Loucy (cell line): ENCODE measurements around the gene TRMT11.
A peak's percentile ranks its signal among the peaks of the same experiment; 100 is the strongest.
"Not testable (repeated sequence)": the region's sequence is repeated elsewhere in the genome, so short reads cannot be mapped to it uniquely, and the experiment has no call there.

Source experiments
- H2AFZ ChIP-seq: fragments of 200-600 bp; sonication (generic); 2 replicates; pipeline ENCODE4 v1.6.0; 2016; ENCODE audit warnings: antibody characterized with exemption, mild to moderate bottlenecking, low read length, moderate library complexity
- H3F3A ChIP-seq: fragments of 200-600 bp; 2 replicates; pipeline ENCODE4 v1.6.0; 2016; ENCODE audit warnings: antibody characterized with exemption, low read depth, mild to moderate bottlenecking
- H3K27me3 ChIP-seq: fragments of 200-600 bp; sonication (generic); 2 replicates; pipeline ENCODE4 v1.6.1; 2014; ENCODE audit warnings: low read length, mild to moderate bottlenecking; ENCODE audit not compliant: insufficient read depth, poor library complexity, severe bottlenecking
- H3K36me3 ChIP-seq: fragments of 200-600 bp; sonication (generic); 2 replicates; pipeline ENCODE4 v1.6.1; 2016; ENCODE audit warnings: low read length; ENCODE audit not compliant: insufficient read depth
- H3K4me1 ChIP-seq: fragments of 200-600 bp; sonication (generic); 2 replicates; pipeline ENCODE4 v1.5.1; 2014; ENCODE audit warnings: low read length, mild to moderate bottlenecking; ENCODE audit not compliant: insufficient read depth, poor library complexity, severe bottlenecking
- H3K4me2 ChIP-seq: fragments of 200-600 bp; sonication (generic); 2 replicates; pipeline ENCODE4 v1.6.0; 2014; ENCODE audit warnings: antibody characterized with exemption, low read length, low read depth, mild to moderate bottlenecking; ENCODE audit not compliant: poor library complexity, severe bottlenecking
- H3K4me3 ChIP-seq: fragments of 200-600 bp; sonication (generic); 2 replicates; pipeline ENCODE4 v1.5.1; 2014; ENCODE audit warnings: low read length, mild to moderate bottlenecking, mixed read lengths; ENCODE audit not compliant: poor library complexity, severe bottlenecking
- H3K79me2 ChIP-seq: fragments of 200-600 bp; sonication (generic); 2 replicates; pipeline ENCODE4 v1.6.1; 2014; ENCODE audit warnings: low read length; ENCODE audit not compliant: insufficient read depth
- H3K9ac ChIP-seq: fragments of 200-600 bp; sonication (generic); 2 replicates; pipeline ENCODE4 v1.6.0; 2014; ENCODE audit warnings: mild to moderate bottlenecking, low read depth, low read length, moderate library complexity; ENCODE audit not compliant: poor library complexity, severe bottlenecking
- H3K9me2 ChIP-seq: fragments of 200-600 bp; sonication (generic); replicated peaks from 2 replicates; pipeline ENCODE4 v1.6.1; 2016; ENCODE audit warnings: low read depth, low read length, mixed read lengths
- H3K9me3 ChIP-seq: fragments of 200-600 bp; sonication (generic); 2 replicates; pipeline ENCODE4 v1.6.1; 2014; ENCODE audit warnings: mild to moderate bottlenecking, antibody characterized with exemption, low read length, low read depth; ENCODE audit not compliant: insufficient read depth
- H4K20me1 ChIP-seq: fragments of 200-600 bp; sonication (generic); 2 replicates; pipeline ENCODE4 v1.6.0; 2014; ENCODE audit warnings: antibody characterized with exemption, low read length, mild to moderate bottlenecking; ENCODE audit not compliant: insufficient read depth, poor library complexity, severe bottlenecking
- CTCF ChIP-seq: fragments of 200-600 bp; sonication (generic); conservative IDR thresholded peaks from 2 replicates; pipeline ENCODE4 v1.5.1; 2014; ENCODE audit warnings: mild to moderate bottlenecking, antibody characterized with exemption, low read length
- EZH2phosphoT487 ChIP-seq: fragments of 200-600 bp; IDR thresholded peaks from 2 replicates; pipeline ENCODE4 v1.6.1; 2018; ENCODE audit warnings: antibody characterized with exemption, mild to moderate bottlenecking, moderate library complexity, borderline replicate concordance

The TRMT11 gene

GRCh38 chr6:126055449-126055848, 69.1 kb downstream of the TRMT11 start:
- Histone ChIP-seq H4K20me1 (no peaks in the 10 kb centered on the region), H3K9ac (peak overlapping the region; percentile 17), H3K4me3 (no peak overlapping the region), H3K79me2 (no peaks in the 10 kb centered on the region), H3F3A (0 out of 2 replicates have a peak, but pooled peaks cover 4% of the 10 kb centered on the region), H3K36me3 (no peaks in the 10 kb centered on the region), H3K4me1 (peaks cover 31% of the 10 kb centered on the region), H3K9me3 (no peaks in the 10 kb centered on the region), H3K9me2 (no peaks in the 10 kb centered on the region), H2AFZ (no peak overlapping the region), H3K4me2 (peak overlapping the region; percentile 61), H3K27me3 (no peaks in the 10 kb centered on the region)
- no peak for TF ChIP-seq EZH2phosphoT487
- no peak for TF ChIP-seq CTCF

- Histone ChIP-seq H2AFZ (no peak overlapping the region), H3F3A (0 out of 2 replicates have a peak, but pooled peaks cover 4% of the 10 kb centered on the region), H3K36me3 (no peaks in the 10 kb centered on the region), H3K4me2 (no peak overlapping the region), H4K20me1 (no peaks in the 10 kb centered on the region), H3K4me1 (peaks cover 31% of the 10 kb centered on the region), H3K9me3 (no peaks in the 10 kb centered on the region), H3K9me2 (no peaks in the 10 kb centered on the region), H3K9ac (no peak overlapping the region), H3K79me2 (no peaks in the 10 kb centered on the region), H3K4me3 (no peak overlapping the region), H3K27me3 (no peaks in the 10 kb centered on the region)
- no peak for TF ChIP-seq CTCF
- no peak for TF ChIP-seq EZH2phosphoT487
These were observed 70.1 kb downstream of the TRMT11 start for GRCh38 chr6:126056355-126057004.

DNA sequence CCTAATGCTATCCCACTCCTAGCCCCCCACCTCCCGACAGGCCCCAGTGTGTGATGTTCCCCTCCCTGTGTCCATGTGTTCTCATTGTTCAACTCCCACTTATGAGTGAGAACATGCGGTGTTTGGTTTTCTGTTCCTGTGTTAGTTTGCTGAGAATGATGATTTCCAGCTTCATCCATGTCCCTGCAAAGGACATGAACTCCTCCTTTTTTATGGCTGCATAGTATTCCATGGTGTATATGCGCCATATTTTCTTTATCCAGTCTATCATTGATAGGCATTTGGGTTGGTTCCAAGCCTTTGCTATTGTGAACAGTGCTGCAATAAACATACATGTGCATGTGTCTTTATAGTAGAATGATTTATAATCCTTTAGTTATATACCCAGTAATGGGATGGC, 71.7 kb downstream of the TRMT11 start:
- H3K4me1 ChIP-seq: peaks cover 27% of the 10 kb centered on the region
- not testable (repeated sequence) for H3K9ac ChIP-seq, H3K4me3 ChIP-seq, H3F3A ChIP-seq, H2AFZ ChIP-seq, H3K4me2 ChIP-seq, H3K27me3 ChIP-seq, H3K9me3 ChIP-seq, H3K36me3 ChIP-seq, H4K20me1 ChIP-seq, H3K79me2 ChIP-seq, H3K9me2 ChIP-seq

- H3K36me3 ChIP-seq: no peaks in the 10 kb centered on the region
- peaks cover 13% of the 10 kb centered on the region for H3K4me1 ChIP-seq
- no peaks in the 10 kb centered on the region for H3K79me2 ChIP-seq
- H3K9me2 ChIP-seq: no peaks in the 10 kb centered on the region
- no peak overlapping the region for H2AFZ ChIP-seq
- H3K4me3 ChIP-seq: no peak overlapping the region
- no peaks in the 10 kb centered on the region for H3K9me3 ChIP-seq
- no peaks in the 10 kb centered on the region for H3K27me3 ChIP-seq
- H4K20me1 ChIP-seq: no peaks in the 10 kb centered on the region
- no peak overlapping the region for H3K9ac ChIP-seq
- no peaks in the 10 kb centered on the region for H3F3A ChIP-seq
- no peak for TF ChIP-seq EZH2phosphoT487
- TF ChIP-seq CTCF: no peak
- no peak overlapping the region for H3K4me2 ChIP-seq
These were observed 74.1 kb downstream of the TRMT11 start for GRCh38 chr6:126060400-126060799.
